GM19025 (cell line): ENCODE data around the gene NRM.
A peak's percentile ranks its signal among the peaks of the same experiment; 100 is the strongest.
"Not testable (repeated sequence)": the region's sequence is repeated elsewhere in the genome, so short reads cannot be mapped to it uniquely, and the experiment has no call there.

Experiments used
- ATAC-seq: cut with Tn5 transposase; IDR thresholded peaks from one replicate; pipeline ENCODE4 v1.9.1; 2021; ENCODE audit warnings: mild to moderate bottlenecking, low read depth, moderate library complexity; ENCODE audit not compliant: unreplicated experiment

Gene NRM

DNA sequence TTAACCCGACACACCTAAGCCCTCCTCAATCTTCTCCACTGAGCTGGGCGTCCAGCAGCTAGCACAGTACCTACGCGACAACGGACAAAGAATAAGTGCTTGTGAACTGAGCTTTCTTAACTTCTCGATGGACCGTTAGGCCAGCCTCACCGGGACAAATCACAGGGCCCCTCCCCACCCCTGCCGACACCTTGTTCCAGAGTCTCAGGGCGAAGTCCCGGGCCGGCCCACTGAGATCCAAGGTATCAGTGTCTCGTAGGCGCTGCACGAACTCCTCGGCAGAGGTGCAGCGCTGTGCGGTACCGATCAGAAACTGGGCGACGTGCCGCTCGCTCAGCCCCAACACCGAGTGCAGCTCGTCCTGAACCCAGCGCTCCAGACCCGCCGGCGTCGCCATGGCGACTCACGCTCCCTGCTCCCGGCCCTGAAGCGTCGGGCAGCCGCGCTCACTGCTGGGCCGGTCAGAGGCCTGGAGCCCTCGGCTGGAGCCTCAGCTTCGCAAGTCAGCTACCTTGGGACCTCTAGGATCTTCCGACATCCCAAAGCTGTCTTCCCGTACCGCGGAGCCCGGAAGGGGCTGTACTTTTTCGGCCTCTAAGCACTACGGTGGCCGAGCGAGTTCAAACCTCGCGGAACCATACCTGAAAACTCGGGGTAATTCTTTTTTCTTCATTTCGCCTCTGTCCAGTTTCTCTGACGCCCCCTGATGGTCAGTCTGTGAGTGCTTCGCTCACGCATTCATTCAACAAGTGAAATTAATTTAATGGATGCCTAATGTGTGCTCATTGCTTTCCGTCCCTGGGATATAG, 18.1 kb downstream of the NRM start, which contains the start of gene DHX16:
DHX16 (minus strand) TSS at position 562 of the 809 bp plus-strand sequence; CDS start at position 397, 165 bp downstream.
- ATAC-seq: no peak

DNA sequence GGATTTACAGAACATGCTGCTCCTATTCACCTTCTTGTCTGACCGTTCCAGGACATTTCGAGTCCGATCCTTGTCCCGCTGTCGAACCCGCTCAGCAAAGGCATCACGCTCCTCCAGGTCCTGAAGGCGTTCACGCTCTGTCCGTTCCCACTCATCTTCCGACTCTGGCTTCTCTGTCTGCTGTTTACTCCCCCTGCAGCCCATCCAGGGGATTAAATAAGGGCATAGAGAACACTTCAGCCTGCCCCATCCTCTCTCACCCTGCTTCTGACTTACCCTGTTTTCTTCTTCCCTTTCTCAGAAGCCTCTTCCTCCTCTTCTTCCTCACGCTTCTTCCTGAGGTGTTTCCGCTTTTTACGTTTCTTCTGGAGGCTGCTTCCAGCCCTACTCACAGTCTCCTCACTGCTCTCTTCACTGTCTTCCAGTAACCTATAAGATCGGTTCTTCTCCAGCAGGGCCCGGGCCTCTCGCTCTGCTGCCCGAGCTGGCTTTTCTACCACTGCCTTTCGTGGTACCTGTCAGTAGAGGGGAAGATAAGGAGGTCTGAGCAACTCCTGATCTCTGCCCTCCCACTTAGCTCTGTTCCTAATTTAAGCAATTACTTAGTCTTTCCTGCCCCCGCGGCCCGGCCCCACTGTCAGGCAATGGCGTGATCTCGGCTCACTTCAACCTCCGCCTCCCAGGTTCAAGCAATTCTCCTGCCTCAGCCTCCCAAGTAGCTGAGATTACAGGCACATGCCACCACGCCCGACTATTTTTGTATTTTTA, 19.8 kb downstream of the NRM start:
- no peak for ATAC-seq

DNA sequence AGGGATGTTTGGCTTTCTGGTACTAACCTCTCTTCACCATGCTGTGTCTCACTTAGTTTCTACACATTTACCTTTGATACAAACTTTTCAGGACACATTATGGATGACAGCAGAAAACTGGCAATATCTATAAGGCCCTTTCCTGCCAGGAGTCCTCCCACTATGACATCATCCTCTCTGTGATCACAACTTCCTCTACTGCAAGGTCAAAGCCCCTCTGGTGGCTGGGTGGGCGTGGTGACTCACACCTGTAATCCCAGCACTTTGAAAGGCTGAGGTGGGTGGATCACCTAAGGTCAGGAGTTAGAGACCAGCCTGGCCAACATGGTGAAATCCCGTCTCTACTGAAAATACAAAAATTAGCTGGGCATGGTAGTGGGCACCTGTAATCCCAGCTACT, 24.5 kb downstream of the NRM start:
- not testable (repeated sequence) for ATAC-seq

DNA sequence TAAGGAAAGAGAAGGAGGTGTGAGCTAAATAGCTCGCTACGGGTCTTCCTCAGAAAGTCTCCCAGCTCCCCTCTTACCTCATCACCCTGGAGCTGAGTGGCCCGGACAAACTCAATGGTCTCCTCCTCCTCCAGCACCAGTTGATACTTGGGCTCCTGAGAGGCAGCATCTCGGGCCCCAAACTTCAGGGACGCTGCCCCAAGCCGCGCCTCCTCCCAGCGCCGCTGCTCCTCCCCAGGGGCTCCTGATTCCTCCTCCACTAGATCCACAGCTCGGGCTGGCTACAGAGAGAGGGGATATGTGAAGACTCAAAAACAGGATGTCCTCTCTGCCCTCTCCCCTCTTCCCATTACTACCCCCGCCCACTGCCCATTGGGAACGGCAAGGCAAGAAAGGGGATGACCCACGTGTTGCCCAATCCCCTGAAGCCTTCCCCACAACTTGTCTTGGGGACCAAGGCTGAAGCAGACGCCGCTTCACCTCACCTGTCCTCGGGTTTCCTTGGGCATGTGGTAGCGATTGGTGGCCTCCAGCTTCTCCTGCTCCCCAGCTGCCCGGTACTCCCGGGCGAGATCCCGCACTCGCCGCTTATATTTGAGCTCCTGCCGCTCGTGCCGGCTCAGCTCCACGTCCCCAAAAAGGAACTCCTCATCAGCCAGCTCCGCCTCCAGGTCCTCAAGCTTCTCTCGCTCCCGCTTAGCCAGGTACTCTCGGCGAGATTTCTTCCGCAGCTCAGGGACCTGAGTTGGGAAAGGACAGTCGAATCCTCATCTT, 25.6 kb downstream of the NRM start:
- ATAC-seq: no peak

DNA sequence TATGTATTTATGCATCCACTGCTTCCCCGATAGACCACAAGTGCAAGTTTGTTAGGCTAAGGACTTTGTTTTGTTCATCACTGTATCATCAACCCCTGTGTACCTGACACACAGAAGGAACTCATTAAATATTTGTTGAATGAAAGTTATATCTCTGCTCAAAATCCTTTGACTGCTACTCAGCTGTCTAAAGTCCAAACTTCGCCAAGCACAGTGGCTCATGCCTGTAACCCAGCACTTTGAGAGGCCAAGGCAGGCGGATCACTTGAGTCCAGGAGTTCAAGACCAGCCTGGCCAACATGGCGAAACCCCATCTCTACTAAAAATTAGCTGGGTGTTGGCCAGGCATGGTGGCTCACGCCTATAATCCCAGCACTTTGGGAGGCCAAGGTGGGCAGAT, 32.9 kb downstream of the NRM start:
- ATAC-seq: not testable (repeated sequence)

DNA sequence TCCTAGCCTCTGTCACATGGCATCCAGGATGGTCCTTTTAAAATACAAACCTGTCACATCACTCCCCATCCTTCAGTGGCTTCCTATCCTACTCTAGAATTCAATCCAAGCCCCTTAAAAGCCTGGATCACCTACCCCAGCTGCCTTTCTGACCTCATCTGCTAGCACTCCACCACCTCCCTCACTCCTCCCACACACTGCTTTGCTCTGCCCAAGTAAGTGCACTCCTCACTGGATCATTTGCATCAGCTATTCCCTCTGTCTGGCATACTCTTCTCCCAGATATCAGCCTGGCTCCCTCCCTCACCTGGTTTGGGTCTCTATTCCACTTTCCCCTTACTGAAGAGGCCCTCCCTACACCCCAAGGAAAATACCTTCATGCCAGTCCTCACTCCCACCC, 33.3 kb downstream of the NRM start:
- ATAC-seq: no peak

DNA sequence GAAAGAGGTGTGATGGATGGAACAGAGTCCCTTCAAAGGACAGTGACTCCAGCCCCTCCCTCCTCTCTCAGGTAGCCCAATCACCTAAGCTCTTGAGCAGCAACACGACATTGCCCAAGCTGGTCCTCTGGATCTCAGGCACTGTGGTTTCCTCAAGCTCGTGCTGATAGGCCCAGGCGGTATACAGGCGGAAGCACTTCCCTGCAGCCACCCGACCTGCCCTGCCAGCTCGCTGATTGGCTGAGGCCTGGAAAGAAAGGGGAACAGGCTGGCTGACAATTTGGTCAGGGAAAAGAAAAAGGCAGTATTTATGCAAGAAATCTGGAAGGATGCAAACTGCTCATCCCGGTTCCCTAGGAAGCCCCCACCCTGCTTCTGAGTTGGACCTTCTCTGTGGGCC, 34.3 kb downstream of the NRM start:
- ATAC-seq: no peak

DNA sequence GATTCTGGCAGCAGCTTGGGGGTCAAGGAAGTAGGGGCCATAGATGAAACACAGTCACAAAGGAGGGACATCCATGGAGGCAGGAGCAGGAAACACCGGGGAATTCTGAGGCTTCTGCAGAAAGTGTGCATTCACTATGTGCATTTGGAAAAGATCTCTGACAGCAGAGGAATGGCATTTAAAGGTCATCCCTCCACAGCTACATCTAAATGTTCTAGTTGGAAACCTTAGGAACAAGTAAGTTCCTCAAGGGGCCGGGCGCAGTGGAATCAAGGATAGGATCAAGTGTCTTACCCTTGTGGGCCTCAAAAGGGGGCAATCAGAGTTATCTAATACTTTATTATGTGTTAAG, 35.1 kb downstream of the NRM start:
- no peak for ATAC-seq

DNA sequence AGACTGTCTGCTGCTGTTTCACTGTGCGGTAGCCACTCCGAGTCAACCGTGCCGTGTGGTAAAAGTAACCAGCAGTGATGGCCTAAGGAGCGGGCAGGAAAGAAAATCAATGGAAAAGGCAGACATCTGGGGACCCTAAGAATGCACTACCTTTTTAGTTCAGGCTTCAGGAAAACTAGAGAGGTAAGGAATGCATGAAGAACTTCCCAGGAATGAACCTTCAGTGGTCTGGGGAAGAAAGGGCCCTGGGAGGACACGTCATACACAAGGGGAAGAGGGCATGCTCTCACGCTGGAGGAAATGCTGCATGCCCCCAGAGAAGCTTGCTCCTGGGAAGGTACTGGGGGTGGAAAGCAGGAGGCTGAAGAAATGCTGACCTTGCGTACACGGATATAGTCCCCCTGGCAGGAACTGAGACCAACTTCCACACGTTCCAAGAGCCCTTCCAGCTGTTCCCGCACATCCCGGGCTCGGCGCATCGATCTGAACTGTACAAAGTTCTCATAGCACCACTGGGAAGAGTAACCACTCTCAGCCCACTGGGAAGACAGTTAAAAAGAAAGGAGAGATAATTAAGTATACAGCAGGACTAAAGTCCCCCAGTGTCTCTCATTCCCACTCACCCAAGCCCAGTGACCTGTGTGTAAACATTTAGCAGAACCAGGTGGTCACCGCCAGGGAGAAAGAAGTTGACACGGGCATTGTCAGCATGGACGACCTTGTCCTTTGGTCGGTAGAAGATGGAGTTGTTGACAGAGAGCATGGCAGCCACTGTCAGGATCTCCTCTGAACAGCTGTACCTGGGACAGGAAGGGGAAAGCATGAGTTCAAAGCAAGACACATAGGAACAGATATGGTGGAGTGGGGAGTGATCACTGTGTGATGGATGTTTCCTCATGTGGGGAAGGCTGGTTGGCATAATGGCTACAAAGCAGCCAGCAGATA, 35.7 kb downstream of the NRM start:
- ATAC-seq: no peak

DNA sequence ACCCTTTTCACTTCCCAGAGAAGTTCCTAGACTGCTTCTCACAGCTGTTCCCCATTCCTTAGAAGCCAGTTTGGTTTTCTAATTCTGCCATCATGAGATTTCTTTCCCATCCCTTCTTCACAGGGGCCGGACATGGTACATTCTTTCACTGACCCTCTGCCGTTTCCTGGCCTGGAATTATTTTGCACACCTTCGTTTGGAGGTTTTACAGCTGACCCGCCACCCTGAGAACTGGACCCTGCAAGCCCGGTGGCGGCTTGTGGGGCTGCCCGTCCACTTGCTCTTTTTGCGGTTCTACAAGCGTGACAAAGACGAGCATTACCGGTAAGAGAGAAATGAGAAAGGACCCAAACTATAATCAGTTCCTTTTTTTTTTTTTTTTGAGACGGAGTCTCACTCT, 39.6 kb downstream of the NRM start:
- no peak for ATAC-seq

DNA sequence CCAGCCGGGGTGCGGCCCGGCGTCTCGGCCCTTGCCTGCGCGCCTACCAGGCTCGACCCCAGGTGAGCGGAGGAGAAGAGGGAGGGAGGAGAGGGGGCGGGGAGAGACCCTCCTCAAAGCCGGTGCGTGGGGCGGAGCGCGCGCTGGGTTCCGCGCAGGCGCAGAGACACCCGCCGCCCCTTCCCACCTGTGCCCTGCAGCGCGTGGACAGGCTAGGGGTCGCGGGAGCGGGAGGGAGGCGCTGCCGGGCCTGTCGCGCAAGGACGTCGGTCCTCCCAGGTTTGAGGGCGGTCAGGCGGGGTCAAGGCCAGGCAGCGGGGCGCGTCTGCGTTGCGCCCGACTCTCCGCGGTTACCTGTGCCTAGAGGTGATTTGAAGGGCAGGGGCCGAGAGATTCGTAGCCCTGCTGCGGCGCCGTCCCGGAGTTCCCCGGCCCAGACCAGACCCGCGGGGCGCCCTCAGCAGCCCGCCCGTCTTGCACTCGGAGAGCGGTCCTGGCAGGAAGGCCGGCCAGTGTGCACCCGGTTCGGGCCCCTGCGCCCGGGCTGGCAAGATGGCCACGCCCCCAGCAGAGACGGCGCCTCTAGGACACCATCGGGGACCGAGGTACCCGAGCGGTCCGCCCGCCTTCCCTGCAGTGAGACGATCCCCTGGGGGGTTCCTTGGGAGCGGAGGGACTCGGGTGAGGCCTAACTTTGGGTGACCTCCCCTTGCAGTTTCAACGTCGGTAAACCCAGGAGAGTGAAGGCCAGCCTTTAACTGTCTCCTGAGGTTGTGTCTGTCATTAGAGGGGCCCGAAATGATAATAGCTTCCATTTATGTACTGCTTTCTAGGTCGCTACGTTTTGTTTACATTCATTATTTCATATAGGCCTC, 43.3 kb downstream of the NRM start:
- ATAC-seq: peak; percentile 46

DNA sequence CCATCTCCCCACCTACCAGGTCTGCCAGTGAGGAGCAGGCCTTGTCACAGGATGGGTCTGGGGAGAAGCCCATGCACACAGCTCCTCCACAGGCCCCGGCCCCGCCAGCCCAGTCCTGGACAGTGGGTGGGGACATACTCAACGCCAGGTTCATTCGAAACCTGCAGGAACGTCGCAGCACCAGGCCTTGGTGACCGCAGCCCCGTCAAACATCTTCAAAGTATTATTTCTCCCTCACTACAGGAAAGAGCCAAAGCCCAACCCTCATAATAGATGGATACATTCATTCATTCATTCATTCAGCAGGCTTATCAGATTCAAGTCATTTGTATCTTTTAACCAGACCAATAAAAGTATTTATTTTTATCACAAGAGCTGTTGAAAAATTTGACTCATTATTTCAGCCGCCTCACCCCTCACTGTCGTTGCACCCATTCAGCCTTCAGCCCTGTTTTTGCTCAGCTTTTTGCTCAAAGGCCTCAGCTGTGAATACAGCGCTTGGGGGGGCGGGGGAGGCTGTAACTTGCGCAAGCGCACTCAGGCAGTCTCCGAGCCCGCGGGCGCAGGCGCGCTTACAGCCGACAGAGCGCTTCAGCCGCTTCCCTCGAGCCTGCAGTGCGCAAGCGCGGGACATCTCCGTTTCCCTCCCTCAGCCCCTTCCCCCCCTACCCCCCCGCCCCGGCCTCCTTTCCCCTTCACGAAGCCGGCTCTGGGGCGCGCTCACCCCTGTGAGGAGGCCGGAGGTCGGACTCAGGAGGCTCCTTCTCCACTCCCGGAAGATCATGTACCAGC, 44.1 kb downstream of the NRM start, which contains the start of gene C6orf136:
C6orf136 (plus strand) TSS at position 684 of the 792 bp plus-strand sequence; CDS start at position 783, 99 bp downstream.
- ATAC-seq: peak; percentile 53

DNA sequence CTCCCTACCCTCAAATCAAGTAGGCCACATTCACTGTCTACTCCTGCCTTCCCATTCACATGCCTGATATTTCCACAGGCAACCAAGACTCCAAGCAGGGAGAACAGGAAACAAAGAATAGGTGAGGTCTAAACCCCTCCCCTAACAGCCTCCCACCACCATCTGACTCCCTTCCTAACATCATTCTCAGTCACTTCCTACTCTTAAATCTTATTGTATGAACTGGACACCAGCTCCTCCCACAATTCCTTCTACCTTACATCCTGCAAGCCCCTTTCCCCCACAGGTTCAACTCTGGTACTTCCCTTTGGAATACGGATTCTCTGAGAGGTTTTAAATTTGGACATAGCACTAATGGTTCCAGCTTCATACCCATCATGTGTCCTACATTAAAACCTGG, 44.8 kb downstream of the NRM start:
- no peak for ATAC-seq

DNA sequence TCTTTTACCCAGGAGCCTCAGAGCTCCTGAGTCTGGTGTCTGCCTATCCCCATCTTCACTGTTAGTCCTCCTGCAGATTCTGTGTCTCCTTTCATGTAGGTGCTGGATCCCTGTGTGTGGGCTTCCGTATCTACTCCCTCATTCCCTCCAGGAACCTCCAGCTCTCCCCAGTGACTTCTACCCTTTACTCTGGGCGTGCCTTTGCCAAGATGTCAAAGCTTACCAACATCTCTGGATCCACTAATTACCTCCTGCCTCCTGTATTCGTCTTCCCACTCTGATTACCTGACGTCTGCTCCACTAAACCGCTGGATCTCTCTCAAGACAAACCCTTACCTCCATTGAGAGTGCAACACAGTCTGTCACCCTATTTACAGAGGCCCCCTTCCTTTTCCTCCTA, 46.0 kb downstream of the NRM start:
- ATAC-seq: no peak

DNA sequence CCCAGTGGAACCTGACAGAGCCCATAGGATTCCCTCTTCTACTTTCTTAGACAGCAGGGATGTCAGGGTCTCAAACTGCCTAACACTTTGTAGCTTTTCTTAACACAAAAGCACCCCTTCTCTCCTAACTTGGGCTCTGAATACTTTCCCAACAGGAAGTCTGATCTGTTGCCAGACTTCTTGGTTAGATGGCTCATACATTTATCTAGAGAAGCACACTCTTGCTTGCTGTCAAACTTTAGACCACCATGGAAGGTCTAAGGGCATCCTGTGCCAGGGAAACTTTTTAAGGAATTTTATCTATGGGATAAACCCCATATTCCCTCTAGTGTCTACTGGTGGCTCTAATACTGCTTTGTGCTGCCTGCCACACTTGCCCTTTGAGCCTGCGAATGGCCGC, 47.1 kb downstream of the NRM start:
- ATAC-seq: no peak

DNA sequence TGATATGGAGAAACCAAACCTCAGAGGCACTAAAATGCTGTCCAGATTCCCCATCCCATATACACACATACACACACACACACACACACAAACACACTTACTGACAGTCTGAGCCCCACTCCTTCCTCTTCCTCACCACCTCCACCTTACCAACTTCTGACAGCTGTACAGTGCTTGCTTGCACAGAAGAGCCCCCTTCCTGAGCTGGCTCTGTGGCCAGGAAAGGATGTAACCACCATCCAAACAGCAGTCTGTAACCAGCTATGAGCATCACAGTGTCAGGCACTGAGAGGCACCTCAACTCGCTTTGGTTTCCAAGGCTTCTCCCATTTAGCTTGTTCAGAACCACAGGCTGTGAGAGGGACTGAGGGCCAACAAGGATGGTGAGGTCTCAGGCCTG, 49.7 kb downstream of the NRM start:
- ATAC-seq: no peak

DNA sequence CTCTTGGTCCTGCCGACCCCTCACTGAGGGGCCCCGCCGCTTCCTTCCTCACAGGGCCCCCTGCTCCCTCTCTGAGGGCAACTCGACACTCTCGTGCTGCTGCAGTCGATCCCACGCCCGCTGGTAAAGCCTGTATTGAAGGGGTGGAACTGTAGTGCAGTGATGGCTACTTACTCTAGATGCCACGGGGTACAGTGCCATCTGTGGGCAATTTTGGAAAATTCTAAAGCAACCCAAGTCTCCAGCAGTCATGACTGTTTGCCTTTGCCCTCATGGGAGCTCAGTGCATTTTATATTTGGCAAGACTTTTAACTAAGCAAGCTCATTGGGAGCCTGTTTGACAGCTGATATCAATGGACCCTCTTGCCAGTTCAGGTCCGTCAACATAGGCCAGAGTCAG, 50.3 kb downstream of the NRM start:
- no peak for ATAC-seq
